Measurements from ENCODE around the gene SPRED1.

Gene SPRED1

GRCh38 chr15:38252481-38253350 is at the start of gene SPRED1:
Gene SPRED1, plus strand, starts transcription at chr15:38252836. Its CDS starts 350 bp downstream, at chr15:38253186.
- DNase-seq (ENCODE audit: low spot score) = peak; percentile 80

GRCh38 chr15:38205526-38206272 is 46.9 kb upstream of the SPRED1 start:
- no peak for DNase-seq (ENCODE audit: low spot score)

GRCh38 chr15:38207621-38208020 is 45.0 kb upstream of the SPRED1 start:
- DNase-seq (ENCODE audit: low spot score) = no peak

- DNase-seq (ENCODE audit: low spot score) = no peak
Measured at GRCh38 chr15:38208206-38208605, 44.4 kb upstream of the SPRED1 start.

GRCh38 chr15:38208779-38209178 is 43.9 kb upstream of the SPRED1 start:
- no peak for DNase-seq (ENCODE audit: low spot score)

- no peak for DNase-seq (ENCODE audit: low spot score)
Measured at GRCh38 chr15:38211249-38211648, 41.4 kb upstream of the SPRED1 start.

GRCh38 chr15:38211811-38212210 is 40.8 kb upstream of the SPRED1 start:
- no peak for DNase-seq (ENCODE audit: low spot score)

- no peak for DNase-seq (ENCODE audit: low spot score)
Measured at GRCh38 chr15:38212729-38213351, 39.8 kb upstream of the SPRED1 start.

- DNase-seq (ENCODE audit: low spot score) = no peak
Measured at GRCh38 chr15:38213356-38213755, 39.3 kb upstream of the SPRED1 start.

- no peak for DNase-seq (ENCODE audit: low spot score)
Measured at GRCh38 chr15:38215707-38216106, 36.9 kb upstream of the SPRED1 start.

- no peak for DNase-seq (ENCODE audit: low spot score)
Measured at GRCh38 chr15:38216763-38217162, 35.9 kb upstream of the SPRED1 start.

GRCh38 chr15:38217191-38217595 is 35.4 kb upstream of the SPRED1 start:
- DNase-seq (ENCODE audit: low spot score) = no peak

GRCh38 chr15:38217788-38218609 is 34.6 kb upstream of the SPRED1 start:
- no peak for DNase-seq (ENCODE audit: low spot score)

- no peak for DNase-seq (ENCODE audit: low spot score)
Measured at GRCh38 chr15:38220606-38221273, 31.9 kb upstream of the SPRED1 start.

GRCh38 chr15:38224486-38224885 is 28.1 kb upstream of the SPRED1 start:
- DNase-seq (ENCODE audit: low spot score) = no peak

- DNase-seq (ENCODE audit: low spot score) = no peak
Measured at GRCh38 chr15:38225381-38225780, 27.3 kb upstream of the SPRED1 start.

- peak; percentile 42 for DNase-seq (ENCODE audit: low spot score)
Measured at GRCh38 chr15:38226608-38227266, 25.9 kb upstream of the SPRED1 start.

- DNase-seq (ENCODE audit: low spot score) = no peak
Measured at GRCh38 chr15:38227941-38228340, 24.7 kb upstream of the SPRED1 start.

GRCh38 chr15:38228618-38229017 is 24.0 kb upstream of the SPRED1 start:
- DNase-seq (ENCODE audit: low spot score) = no peak

- DNase-seq (ENCODE audit: low spot score) = no peak
Measured at GRCh38 chr15:38229705-38230310, 22.8 kb upstream of the SPRED1 start.
